OCI-LY7 (cell line): ENCODE data around the gene LDAH. TPM values are rescaled to one million over a fixed set of nuclear protein-coding genes. Genes with fewer than 3 reads are reported as not detected.

ENCODE experiments used
- BruUV-seq: library from RNA; stranded (reverse); fragments of 400-500 nt; replicated peaks from 2 replicates; lab custom pipeline; 2021; lab: Mats Ljungman, UMichigan
- CTCF ChIA-PET: fragments of 300-600 bp; sonication (Branson Sonifier 250); formaldehyde crosslinking; loops from one replicate; lab custom pipeline; 2022; ENCODE audit warnings: antibody characterized with exemption; ENCODE audit not compliant: unreplicated experiment; lab: Charles Lee
- POLR2A ChIA-PET: fragments of 300-600 bp; sonication (Branson Sonifier 250); formaldehyde crosslinking; loops from one replicate; lab custom pipeline; 2022; ENCODE audit warnings: antibody characterized with exemption; lab: Charles Lee
- DNase-seq: peaks from one replicate; pipeline ENCODE4 v3.0.0-alpha.2; 2015; ENCODE audit warnings: low spot score
- H2AFZ ChIP-seq: fragments of 200-600 bp; sonication (generic), shearing (Covaris generic); 2 replicates; pipeline ENCODE4 v1.6.1; 2014; ENCODE audit warnings: mild to moderate bottlenecking, antibody characterized with exemption, low read length, moderate library complexity
- H3K27ac ChIP-seq: fragments of 200-600 bp; sonication (generic); 2 replicates; pipeline ENCODE4 v1.5.1; 2014; ENCODE audit warnings: mixed run types, low read depth, mild to moderate bottlenecking, moderate library complexity, low read length, inconsistent platforms; ENCODE audit not compliant: poor library complexity, severe bottlenecking
- H3K36me3 ChIP-seq: fragments of 200-600 bp; sonication (generic); 2 replicates; pipeline ENCODE4 v1.6.1; 2014; ENCODE audit warnings: mild to moderate bottlenecking, antibody characterized with exemption, low read length, moderate library complexity, mixed read lengths; ENCODE audit not compliant: insufficient read depth
- H3K4me1 ChIP-seq: fragments of 200-600 bp; sonication (generic); 2 replicates; pipeline ENCODE4 v1.5.1; 2014; ENCODE audit warnings: mild to moderate bottlenecking, low read length; ENCODE audit not compliant: insufficient read depth, poor library complexity, severe bottlenecking
- H3K4me2 ChIP-seq: fragments of 200-600 bp; sonication (generic); 2 replicates; pipeline ENCODE4 v1.6.1; 2014; ENCODE audit warnings: mild to moderate bottlenecking, low read length
- H3K4me3 ChIP-seq: fragments of 200-600 bp; sonication (generic); 2 replicates; pipeline ENCODE4 v1.5.1; 2014; ENCODE audit warnings: mild to moderate bottlenecking, low read depth, low read length; ENCODE audit not compliant: poor library complexity, severe bottlenecking
- H3K79me2 ChIP-seq: fragments of 200-600 bp; sonication (generic); 2 replicates; pipeline ENCODE4 v1.6.1; 2016; ENCODE audit warnings: low read depth, mild to moderate bottlenecking, low read length, moderate library complexity, mixed read lengths; ENCODE audit not compliant: insufficient read depth
- H3K9me2 ChIP-seq: fragments of 200-600 bp; sonication (generic); 2 replicates; pipeline ENCODE4 v1.6.1; 2016; ENCODE audit warnings: mild to moderate bottlenecking, low read length, mixed read lengths; ENCODE audit not compliant: insufficient read depth
- H3K9me3 ChIP-seq: fragments of 200-600 bp; sonication (generic); 2 replicates; pipeline ENCODE4 v1.6.1; 2014; ENCODE audit warnings: mild to moderate bottlenecking, mixed run types, low read length, mixed read lengths
- H4K20me1 ChIP-seq: fragments of 200-600 bp; sonication (generic); 2 replicates; pipeline ENCODE4 v1.6.1; 2014; ENCODE audit warnings: mild to moderate bottlenecking, antibody characterized with exemption, low read length, moderate library complexity, mixed read lengths; ENCODE audit not compliant: insufficient read depth
- CTCF ChIP-seq: fragments of 200-600 bp; sonication (generic); conservative IDR thresholded peaks from 2 replicates; pipeline ENCODE4 v1.5.1; 2014; ENCODE audit warnings: mild to moderate bottlenecking, antibody characterized with exemption, low read length, moderate library complexity, mixed read lengths
- EZH2phosphoT487 ChIP-seq: fragments of 200-600 bp; sonication (generic); IDR thresholded peaks from 2 replicates; pipeline ENCODE4 v1.6.1; 2018; ENCODE audit warnings: low read depth, borderline replicate concordance, mild to moderate bottlenecking, mixed run types, antibody characterized with exemption, low read length, moderate library complexity, mixed read lengths
- intact Hi-C: fragments of 100-400 bp; cut with micrococcal nuclease; formaldehyde crosslinking; loops from one replicate; pipeline ENCODE4 v1.10.0; 2022; ENCODE audit not compliant: unreplicated experiment
- total RNA-seq, 2 experiments: library from RNA; depleted of rRNA in 1 of 2; stranded (reverse); fragments of >200 nt in 1 of 2; shearing (Covaris generic) in 1 of 2; gene quantifications; 2 replicates each; pipeline ENCODE4 v1.2.3, GENCODE V29; 2014 to 2022

Gene LDAH
- total RNA-seq, 2 experiments from 2014 or later: 21.7 to 38.1 TPM

GRCh38 chr2:20660506-20661420 lies 162.1 kb downstream of the LDAH start:
- no TSS peak for BruUV-seq
- ChIA-PET POLR2A (interaction anchor here (1.1 to 3.9 kb wide), 3 partner anchors 16 to 301 kb away, joined by 3 to 30 read pairs (median 3); no protein-coding TSS in a partner anchor), CTCF (interaction anchor here (0.6 to 3.3 kb wide), 5 partner anchors 13 to 456 kb away, joined by 3 to 23 read pairs (median 7); no protein-coding TSS in a partner anchor)
- TF ChIP-seq CTCF: no peak
- no peak for TF ChIP-seq EZH2phosphoT487
- Histone ChIP-seq H3K9me2 (no peaks in the 10 kb centered on the region), H3K4me2 (no peak overlapping the region), H3K9me3 (no peaks in the 10 kb centered on the region), H3K36me3 (no peaks in the 10 kb centered on the region), H3K4me3 (no peak overlapping the region), H3K4me1 (peaks cover 10% of the 10 kb centered on the region), H4K20me1 (no peaks in the 10 kb centered on the region), H3K79me2 (no peaks in the 10 kb centered on the region), H2AFZ (no peak overlapping the region), H3K27ac (no peak overlapping the region)
- intact Hi-C loops: loop anchor here (1.0 to 5.0 kb wide), 5 partner anchors 16 to 457 kb away; partner anchors contain the start of gene LDAH
- no peak for DNase-seq

- DNase-seq: no peak
- Histone ChIP-seq H2AFZ (no peak overlapping the region), H3K79me2 (no peaks in the 10 kb centered on the region), H3K4me2 (no peak overlapping the region), H3K9me3 (no peaks in the 10 kb centered on the region), H3K4me3 (no peak overlapping the region), H4K20me1 (no peaks in the 10 kb centered on the region), H3K9me2 (no peaks in the 10 kb centered on the region), H3K27ac (no peak overlapping the region), H3K4me1 (peaks cover 7% of the 10 kb centered on the region), H3K36me3 (no peaks in the 10 kb centered on the region)
- intact Hi-C loops: no loop called here
- TF ChIP-seq CTCF: no peak
- no peak for TF ChIP-seq EZH2phosphoT487
- CTCF ChIA-PET: interaction anchor here (0.6 kb wide), 1 partner anchor 20 kb away, joined by 25 read pairs; no protein-coding TSS in a partner anchor
- BruUV-seq: no TSS peak
- POLR2A ChIA-PET: interaction anchor here (0.8 kb wide), 1 partner anchor 62 kb away, joined by 3 read pairs; no protein-coding TSS in a partner anchor
Observed at GRCh38 chr2:20657522-20658235, 165.2 kb downstream of the LDAH start.
